ENCODE measurements around the gene PRL. TPM values are rescaled to one million over a fixed set of nuclear protein-coding genes. Genes with fewer than 3 reads are reported as not detected.

PRL gene
- total and polyA plus RNA-seq, 4 donors = 0.17 to 0.18 TPM; not detected in 2

GRCh38 chr6:22253955-22254655 is 42.7 kb downstream of the PRL start:
- TF ChIP-seq CTCF (IDR thresholded peaks at IDR 0.05; ENCODE audit: control extremely low read depth, extremely low read depth) = no peak
- H3K36me3 ChIP-seq (ENCODE audit: control insufficient read depth in 4 of 4, insufficient read depth in 4 of 4, low read length in 4 of 4) = no peaks in the 10 kb centered on the region
- no peak overlapping the region for H3K4me3 ChIP-seq
- H3K9me3 ChIP-seq (ENCODE audit: control insufficient read depth in 4 of 4, insufficient read depth in 3 of 4, low read length in 3 of 4) = peaks cover 0 to 5% (median 0%) of the 10 kb centered on the region in 4 donors
- peaks cover 0 to 10% (median 0%) of the 10 kb centered on the region in 5 donors for H3K4me1 ChIP-seq (ENCODE audit: control insufficient read depth in 5 of 5, insufficient read depth in 5 of 5, low read length in 5 of 5)
- no peak overlapping the region for H3K27ac ChIP-seq (ENCODE audit: low read depth in 1 of 2, low read length in 1 of 2)
- ATAC-seq (ENCODE audit: insufficient read depth, low FRiP score) = no peak
- no peaks in the 10 kb centered on the region for H3K27me3 ChIP-seq (ENCODE audit: control insufficient read depth in 3 of 3, insufficient read depth in 3 of 3, low read length in 2 of 3)
- no peak overlapping the region for H3K9ac ChIP-seq (ENCODE audit: insufficient read depth in 1 of 2, low read length in 2 of 2)
- WGBS, 2 donors = 79 to 81% methylated on average over 1 of the region's 1 CpG
- no peak for DNase-seq

GRCh38 chr6:22251348-22251747 is 45.5 kb downstream of the PRL start:
- ATAC-seq (ENCODE audit: insufficient read depth, low FRiP score) (no peak), DNase-seq (no peak)
- Histone ChIP-seq H3K27ac (ENCODE audit: low read depth in 1 of 2, low read length in 1 of 2) (no peak overlapping the region), H3K4me3 (no peak overlapping the region), H3K4me1 (ENCODE audit: control insufficient read depth in 5 of 5, insufficient read depth in 5 of 5, low read length in 5 of 5) (peaks cover 0 to 10% (median 0%) of the 10 kb centered on the region in 5 donors), H3K9ac (ENCODE audit: insufficient read depth in 1 of 2, low read length in 2 of 2) (no peak overlapping the region), H3K9me3 (ENCODE audit: control insufficient read depth in 4 of 4, insufficient read depth in 3 of 4, low read length in 3 of 4) (peaks cover 0 to 2% (median 0%) of the 10 kb centered on the region in 4 donors), H3K27me3 (ENCODE audit: control insufficient read depth in 3 of 3, insufficient read depth in 3 of 3, low read length in 2 of 3) (no peaks in the 10 kb centered on the region), H3K36me3 (ENCODE audit: control insufficient read depth in 4 of 4, insufficient read depth in 4 of 4, low read length in 4 of 4) (no peaks in the 10 kb centered on the region)
- no peak for TF ChIP-seq CTCF (IDR thresholded peaks at IDR 0.05; ENCODE audit: control extremely low read depth, extremely low read depth)
- 72 to 85% methylated on average over 2 of the region's 2 CpGs for WGBS, 2 donors

GRCh38 chr6:22250486-22250885 is 46.4 kb downstream of the PRL start:
- H3K36me3 ChIP-seq (ENCODE audit: control insufficient read depth in 4 of 4, insufficient read depth in 4 of 4, low read length in 4 of 4) = no peaks in the 10 kb centered on the region
- H3K4me1 ChIP-seq (ENCODE audit: control insufficient read depth in 5 of 5, insufficient read depth in 5 of 5, low read length in 5 of 5) = peaks cover 0 to 10% (median 0%) of the 10 kb centered on the region in 5 donors
- DNase-seq = peak in 1 of 3 donors; percentile 28
- H3K9ac ChIP-seq (ENCODE audit: insufficient read depth in 1 of 2, low read length in 2 of 2) = no peak overlapping the region
- peak overlapping the region in 1 of 2 donors; percentile 21 for H3K27ac ChIP-seq (ENCODE audit: low read depth in 1 of 2, low read length in 1 of 2)
- H3K27me3 ChIP-seq (ENCODE audit: control insufficient read depth in 3 of 3, insufficient read depth in 3 of 3, low read length in 2 of 3) = no peaks in the 10 kb centered on the region
- no peak for ATAC-seq (ENCODE audit: insufficient read depth, low FRiP score)
- no peak overlapping the region for H3K4me3 ChIP-seq
- WGBS, 2 donors = 59 to 83% methylated on average over 1 of the region's 1 CpG
- peaks cover 0 to 2% (median 0%) of the 10 kb centered on the region in 4 donors for H3K9me3 ChIP-seq (ENCODE audit: control insufficient read depth in 4 of 4, insufficient read depth in 3 of 4, low read length in 3 of 4)
- TF ChIP-seq CTCF (IDR thresholded peaks at IDR 0.05; ENCODE audit: control extremely low read depth, extremely low read depth) = no peak
